22Rv1 (cell line): ENCODE data around the gene CNTNAP2.

Experiments used
- H3K27ac ChIP-seq: fragments of 450-650 bp; 2 replicates; pipeline ENCODE4 v1.5.1; 2017
- ZFX ChIP-seq: fragments of 450-650 bp; IDR thresholded peaks from 2 replicates; pipeline ENCODE4 v1.6.1; 2017; ENCODE audit warnings: antibody characterized with exemption, borderline replicate concordance
- TF ChIP-seq, protein P1 (sequence below): fragments of 450-650 bp; IDR thresholded peaks from 2 replicates; pipeline ENCODE4 v1.5.1; 2017; ENCODE audit warnings: mild to moderate bottlenecking

The CNTNAP2 gene

DNA sequence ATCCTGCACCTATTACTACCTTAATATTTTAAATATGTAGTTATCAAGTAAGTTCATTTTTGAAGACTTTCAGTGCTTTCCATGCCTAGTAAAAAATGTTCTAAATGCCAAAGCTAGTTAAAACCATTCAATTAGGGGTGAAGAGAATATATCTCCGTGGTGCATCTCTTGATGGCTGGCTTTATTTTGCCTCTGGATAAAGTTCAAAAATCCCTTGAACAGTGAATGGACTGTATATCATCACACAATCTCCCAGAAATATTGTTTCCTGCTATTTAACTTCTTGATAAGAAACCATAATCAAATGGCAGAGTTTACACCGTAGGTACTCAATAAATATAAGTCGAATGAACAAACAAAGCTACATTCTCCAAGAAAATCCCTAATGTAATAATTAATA, 1360.9 kb downstream of the CNTNAP2 start:
- H3K27ac ChIP-seq: no peak overlapping the region
- no peak for TF ChIP-seq ZFX
- TF ChIP-seq, protein P1, sequence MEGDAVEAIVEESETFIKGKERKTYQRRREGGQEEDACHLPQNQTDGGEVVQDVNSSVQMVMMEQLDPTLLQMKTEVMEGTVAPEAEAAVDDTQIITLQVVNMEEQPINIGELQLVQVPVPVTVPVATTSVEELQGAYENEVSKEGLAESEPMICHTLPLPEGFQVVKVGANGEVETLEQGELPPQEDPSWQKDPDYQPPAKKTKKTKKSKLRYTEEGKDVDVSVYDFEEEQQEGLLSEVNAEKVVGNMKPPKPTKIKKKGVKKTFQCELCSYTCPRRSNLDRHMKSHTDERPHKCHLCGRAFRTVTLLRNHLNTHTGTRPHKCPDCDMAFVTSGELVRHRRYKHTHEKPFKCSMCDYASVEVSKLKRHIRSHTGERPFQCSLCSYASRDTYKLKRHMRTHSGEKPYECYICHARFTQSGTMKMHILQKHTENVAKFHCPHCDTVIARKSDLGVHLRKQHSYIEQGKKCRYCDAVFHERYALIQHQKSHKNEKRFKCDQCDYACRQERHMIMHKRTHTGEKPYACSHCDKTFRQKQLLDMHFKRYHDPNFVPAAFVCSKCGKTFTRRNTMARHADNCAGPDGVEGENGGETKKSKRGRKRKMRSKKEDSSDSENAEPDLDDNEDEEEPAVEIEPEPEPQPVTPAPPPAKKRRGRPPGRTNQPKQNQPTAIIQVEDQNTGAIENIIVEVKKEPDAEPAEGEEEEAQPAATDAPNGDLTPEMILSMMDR: no peak

DNA sequence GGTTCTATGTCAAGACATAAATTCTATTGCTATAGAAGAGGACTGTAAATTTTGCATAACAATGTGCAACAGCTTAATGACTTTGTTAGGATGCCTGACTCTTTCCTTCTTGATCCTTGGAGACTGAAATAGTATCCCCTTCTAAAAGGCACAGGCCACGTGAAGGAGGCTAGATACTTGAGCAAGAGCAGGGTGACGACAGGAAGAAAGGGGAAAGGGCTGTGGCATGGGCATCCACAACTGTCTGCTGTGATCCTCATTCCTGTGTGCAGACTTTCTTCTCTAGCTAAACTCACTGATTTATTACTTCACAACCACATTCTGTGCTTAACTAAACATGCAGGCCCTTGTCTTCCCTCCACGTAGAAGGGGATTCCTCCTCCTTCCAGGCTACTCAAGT, 1362.2 kb downstream of the CNTNAP2 start:
- TF ChIP-seq, protein P1: no peak
- no peak for TF ChIP-seq ZFX
- no peak overlapping the region for H3K27ac ChIP-seq

GRCh38 chr7:147483634-147484292, 1367.2 kb downstream of the CNTNAP2 start:
- no peak for TF ChIP-seq ZFX
- TF ChIP-seq, protein P1: no peak
- no peak overlapping the region for H3K27ac ChIP-seq

DNA sequence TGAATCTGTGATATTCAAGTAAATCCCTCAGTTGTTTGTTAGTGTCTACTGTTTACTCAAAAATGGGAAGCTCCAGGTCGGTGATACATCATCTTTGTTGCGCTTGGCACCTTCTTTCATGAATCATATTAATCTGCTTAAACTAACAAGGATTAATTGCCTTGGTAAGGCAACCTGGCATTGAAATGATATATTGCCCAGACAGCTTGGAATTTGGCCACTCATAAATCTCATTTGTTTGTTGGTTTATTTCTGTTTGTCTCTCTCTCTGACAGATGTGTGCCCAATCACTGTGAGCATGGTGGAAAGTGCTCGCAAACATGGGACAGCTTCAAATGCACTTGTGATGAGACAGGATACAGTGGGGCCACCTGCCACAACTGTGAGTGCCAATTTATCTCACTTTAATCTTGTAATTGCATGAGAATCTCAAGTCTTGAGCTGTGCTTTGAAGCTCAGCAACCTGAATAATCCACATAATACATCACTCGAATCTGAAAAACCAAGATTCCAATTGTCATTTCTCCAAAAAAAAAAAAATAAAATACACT, 1369.1 kb downstream of the CNTNAP2 start:
- H3K27ac ChIP-seq: no peak overlapping the region
- TF ChIP-seq ZFX: no peak
- TF ChIP-seq, protein P1: no peak

DNA sequence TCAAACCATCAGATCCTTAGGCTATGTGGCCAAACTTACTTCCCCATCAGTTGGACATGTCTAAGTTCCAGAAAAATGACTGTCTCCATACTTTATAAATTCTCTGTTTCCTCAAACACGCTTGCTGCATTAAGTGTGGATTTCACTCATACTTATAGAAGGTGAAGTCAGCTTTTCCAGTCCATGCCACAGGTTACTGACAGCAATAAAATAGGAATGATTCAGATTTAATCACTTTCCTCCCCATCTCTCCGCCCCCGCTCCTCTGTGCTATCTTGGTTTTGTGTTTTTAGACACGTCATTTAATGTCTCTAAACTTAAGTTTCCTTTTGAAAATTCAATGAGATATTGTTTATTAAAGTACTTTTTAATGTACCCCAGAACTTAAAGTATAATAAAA, 1376.0 kb downstream of the CNTNAP2 start:
- H3K27ac ChIP-seq: no peak overlapping the region
- TF ChIP-seq, protein P1: no peak
- no peak for TF ChIP-seq ZFX

- TF ChIP-seq, protein P1: no peak
- TF ChIP-seq ZFX: no peak
- H3K27ac ChIP-seq: no peak overlapping the region
These were observed 1379.6 kb downstream of the CNTNAP2 start for GRCh38 chr7:147496209-147496608.

- TF ChIP-seq ZFX: no peak
- TF ChIP-seq, protein P1: no peak
- H3K27ac ChIP-seq: no peak overlapping the region
These were observed 1380.6 kb downstream of the CNTNAP2 start for GRCh38 chr7:147497246-147497645.
